T47D (cell line): ENCODE data around the gene PAH.

Source experiments
- DNase-seq, 2 experiments: peaks; one replicate each; pipeline versions ENCODE4 v3.0.0 to v3.0.0-alpha.2; 2011 to 2012; ENCODE audit warnings: low read depth in 1 of 2, low spot score in 1 of 2
- JUND ChIP-seq: IDR thresholded peaks from 2 replicates; pipeline ENCODE4 v1.6.1; 2012; ENCODE audit warnings: low read depth
- in situ Hi-C: cut with HindIII; loops from 2 replicates; pipeline ENCODE4 v1.10.0; 2016; ENCODE audit warnings: low sequenced_read_pairs, low pct_unique_long_range_greater_than_20kb

PAH gene

GRCh38 chr12:102917026-102917787, at the start of gene PAH:
Gene PAH (minus strand): TSS chr12:102917244. CDS start chr12:102917130, 114 bp downstream.
- no peak for TF ChIP-seq JUND
- in situ Hi-C loops = no loop called here
- DNase-seq = peak; percentile 37 to 78

GRCh38 chr12:102966200-102966863, 49.3 kb upstream of the PAH start:
- DNase-seq = no peak
- in situ Hi-C loops = no loop called here
- TF ChIP-seq JUND = no peak

- in situ Hi-C loops = no loop called here
- TF ChIP-seq JUND = no peak
- DNase-seq = no peak
These were observed 48.5 kb upstream of the PAH start for GRCh38 chr12:102965281-102966155.

DNA sequence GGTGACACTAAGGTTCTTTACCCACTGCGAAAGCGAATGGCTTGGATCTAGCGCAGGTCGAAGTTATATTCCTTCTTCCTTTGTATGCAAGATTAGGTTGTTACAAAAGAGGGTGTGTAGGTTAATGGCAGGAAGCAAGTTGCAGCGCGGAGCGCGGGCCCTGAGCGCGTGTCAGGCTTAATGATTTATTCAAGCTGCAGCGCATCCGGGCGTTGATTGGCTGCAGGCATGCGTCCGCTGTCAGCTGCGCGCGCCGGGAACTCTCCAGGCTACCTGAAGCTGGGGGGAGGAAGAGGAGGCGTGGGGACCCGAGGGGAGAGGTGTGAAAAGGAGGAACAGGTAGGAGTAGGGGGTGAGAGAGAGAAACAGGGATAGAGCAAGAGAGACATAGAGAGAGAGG, 47.8 kb upstream of the PAH start:
- in situ Hi-C loops = no loop called here
- no peak for DNase-seq
- no peak for TF ChIP-seq JUND

DNA sequence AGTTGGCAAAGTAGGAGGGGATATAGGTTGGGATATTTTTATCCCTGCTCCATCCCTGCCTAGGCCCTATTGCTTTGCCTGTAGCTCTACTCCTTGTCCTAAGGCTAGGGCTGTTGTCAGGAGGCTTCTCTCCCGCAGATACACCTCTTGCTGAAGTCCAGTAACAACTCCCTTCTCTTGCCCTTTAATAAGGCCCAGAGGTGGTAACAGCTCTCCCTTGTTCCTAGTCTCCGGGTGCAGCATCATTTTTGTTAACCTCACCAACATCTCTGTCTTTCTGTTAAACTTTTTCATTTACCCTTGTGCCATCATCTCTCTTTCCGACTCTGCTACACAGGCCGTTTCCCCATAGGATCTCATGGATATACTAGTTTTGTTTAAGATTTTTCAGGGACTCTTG, 46.8 kb upstream of the PAH start:
- in situ Hi-C loops = no loop called here

DNA sequence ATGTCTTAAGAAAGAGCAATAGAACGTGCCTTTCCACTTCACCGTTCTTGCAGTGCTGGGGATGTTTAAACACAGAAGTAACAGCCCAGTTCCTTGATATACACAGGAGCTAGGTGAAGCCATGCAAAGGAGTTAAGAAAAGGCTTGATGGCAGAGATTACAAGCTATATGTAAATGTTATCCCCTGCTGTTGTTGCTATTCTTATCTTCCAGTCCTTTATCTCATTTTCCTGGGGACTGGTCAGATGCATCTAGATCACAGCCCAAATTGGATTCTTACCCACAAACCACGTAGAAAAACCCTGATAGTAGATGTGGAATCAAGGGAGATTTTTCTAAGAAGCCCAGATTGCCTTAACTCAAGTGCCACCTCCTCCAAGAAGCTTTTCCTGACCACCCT, 45.9 kb upstream of the PAH start:
- no peak for TF ChIP-seq JUND
- DNase-seq = no peak
- in situ Hi-C loops = no loop called here

More for the DNA sequence above, 46.8 kb upstream of the PAH start:
- DNase-seq = no peak
- TF ChIP-seq JUND = no peak

GRCh38 chr12:102962532-102962931, 45.5 kb upstream of the PAH start:
- DNase-seq = no peak
- in situ Hi-C loops = no loop called here

DNA sequence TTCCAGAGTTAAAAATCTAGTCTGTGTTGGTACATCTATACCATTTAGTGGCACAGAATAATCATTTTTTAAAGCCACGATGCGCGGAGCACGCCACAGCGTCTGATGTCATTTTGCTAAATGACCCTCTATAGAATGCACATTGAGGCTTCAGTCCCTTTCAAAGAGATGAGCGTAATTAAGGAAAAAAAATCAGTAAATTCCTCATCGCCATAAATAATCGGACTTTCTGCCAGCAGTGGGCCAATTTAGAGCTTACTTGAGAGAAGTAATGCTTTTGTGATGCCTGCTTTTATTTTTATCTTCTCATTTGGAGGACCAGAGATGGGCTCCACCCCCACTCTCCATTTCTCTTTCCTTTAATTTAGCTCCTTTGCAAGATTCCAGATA, 44.4 kb upstream of the PAH start:
- DNase-seq = no peak
- in situ Hi-C loops = no loop called here
- TF ChIP-seq JUND = no peak

More at GRCh38 chr12:102962532-102962931, 45.5 kb upstream of the PAH start:
- TF ChIP-seq JUND = no peak

DNA sequence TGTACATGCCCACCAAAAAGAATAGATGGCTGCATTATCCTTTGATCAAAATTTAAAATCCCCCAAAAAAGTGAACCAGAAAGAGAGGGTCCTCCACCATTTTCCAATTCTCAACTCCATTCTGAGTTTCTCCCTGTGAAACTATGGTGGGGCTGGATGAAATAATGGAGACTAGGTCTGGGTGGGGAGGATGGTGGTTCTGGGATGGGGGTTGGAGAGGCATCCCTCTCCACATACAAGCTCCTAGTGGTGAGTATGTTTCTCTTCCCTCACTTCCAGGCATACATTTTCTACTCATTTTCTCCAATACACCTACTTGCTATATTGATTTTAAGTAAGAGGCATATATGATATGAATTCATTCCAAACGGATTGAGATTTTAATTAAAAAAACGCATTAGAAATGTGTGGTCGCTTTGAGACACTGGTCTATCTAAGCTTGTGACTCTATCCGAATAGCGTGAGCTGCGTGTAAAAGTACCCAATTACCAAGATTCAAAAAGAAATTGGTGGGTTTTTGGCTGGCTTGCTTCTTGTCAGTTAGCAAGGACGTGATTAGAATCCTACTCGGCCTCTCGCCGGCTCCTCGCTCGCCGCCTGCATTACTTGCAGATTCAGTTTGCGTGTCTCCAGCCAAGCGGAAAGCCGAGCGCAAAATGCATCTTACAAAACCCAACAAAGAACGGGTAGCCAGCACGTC, 43.9 kb upstream of the PAH start:
- no peak for DNase-seq
- in situ Hi-C loops = no loop called here
- no peak for TF ChIP-seq JUND

DNA sequence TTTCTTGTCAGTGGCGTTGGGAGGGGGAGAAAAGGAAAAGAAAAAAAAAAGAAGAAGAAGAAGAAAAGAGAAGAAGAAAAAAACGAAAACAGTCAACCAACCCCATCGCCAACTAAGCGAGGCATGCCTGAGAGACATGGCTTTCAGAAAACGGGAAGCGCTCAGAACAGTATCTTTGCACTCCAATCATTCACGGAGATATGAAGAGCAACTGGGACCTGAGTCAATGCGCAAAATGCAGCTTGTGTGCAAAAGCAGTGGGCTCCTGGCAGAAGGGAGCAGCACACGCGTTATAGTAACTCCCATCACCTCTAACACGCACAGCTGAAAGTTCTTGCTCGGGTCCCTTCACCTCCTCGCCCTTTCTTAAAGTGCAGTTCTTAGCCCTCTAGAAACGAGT, 42.3 kb upstream of the PAH start:
- TF ChIP-seq JUND = no peak
- no peak for DNase-seq
- in situ Hi-C loops = no loop called here

GRCh38 chr12:102958830-102959176, 41.8 kb upstream of the PAH start:
- in situ Hi-C loops = no loop called here
- no peak for TF ChIP-seq JUND
- no peak for DNase-seq

DNA sequence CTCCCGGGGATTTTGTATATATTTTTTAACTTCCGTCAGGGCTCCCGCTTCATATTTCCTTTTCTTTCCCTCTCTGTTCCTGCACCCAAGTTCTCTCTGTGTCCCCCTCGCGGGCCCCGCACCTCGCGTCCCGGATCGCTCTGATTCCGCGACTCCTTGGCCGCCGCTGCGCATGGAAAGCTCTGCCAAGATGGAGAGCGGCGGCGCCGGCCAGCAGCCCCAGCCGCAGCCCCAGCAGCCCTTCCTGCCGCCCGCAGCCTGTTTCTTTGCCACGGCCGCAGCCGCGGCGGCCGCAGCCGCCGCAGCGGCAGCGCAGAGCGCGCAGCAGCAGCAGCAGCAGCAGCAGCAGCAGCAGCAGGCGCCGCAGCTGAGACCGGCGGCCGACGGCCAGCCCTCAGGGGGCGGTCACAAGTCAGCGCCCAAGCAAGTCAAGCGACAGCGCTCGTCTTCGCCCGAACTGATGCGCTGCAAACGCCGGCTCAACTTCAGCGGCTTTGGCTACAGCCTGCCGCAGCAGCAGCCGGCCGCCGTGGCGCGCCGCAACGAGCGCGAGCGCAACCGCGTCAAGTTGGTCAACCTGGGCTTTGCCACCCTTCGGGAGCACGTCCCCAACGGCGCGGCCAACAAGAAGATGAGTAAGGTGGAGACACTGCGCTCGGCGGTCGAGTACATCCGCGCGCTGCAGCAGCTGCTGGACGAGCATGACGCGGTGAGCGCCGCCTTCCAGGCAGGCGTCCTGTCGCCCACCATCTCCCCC, 41.2 kb upstream of the PAH start:
- TF ChIP-seq JUND = no peak
- DNase-seq = no peak
- in situ Hi-C loops = no loop called here
